Activated CD8-positive, alpha-beta memory T cell treated with anti-CD3 and anti-CD28 coated beads, Interleukin-2, amount 50 U/mL, for 1 hour (primary cell): ENCODE results near the gene PARP1.

Experiments
- DNase-seq: peaks from one replicate; pipeline ENCODE4 v3.0.0-alpha.2; 2020; ENCODE audit errors: extremely low read depth

Gene PARP1

GRCh38 chr1:226376300-226376699 is 31.6 kb downstream of the PARP1 start:
- no peak for DNase-seq

DNA sequence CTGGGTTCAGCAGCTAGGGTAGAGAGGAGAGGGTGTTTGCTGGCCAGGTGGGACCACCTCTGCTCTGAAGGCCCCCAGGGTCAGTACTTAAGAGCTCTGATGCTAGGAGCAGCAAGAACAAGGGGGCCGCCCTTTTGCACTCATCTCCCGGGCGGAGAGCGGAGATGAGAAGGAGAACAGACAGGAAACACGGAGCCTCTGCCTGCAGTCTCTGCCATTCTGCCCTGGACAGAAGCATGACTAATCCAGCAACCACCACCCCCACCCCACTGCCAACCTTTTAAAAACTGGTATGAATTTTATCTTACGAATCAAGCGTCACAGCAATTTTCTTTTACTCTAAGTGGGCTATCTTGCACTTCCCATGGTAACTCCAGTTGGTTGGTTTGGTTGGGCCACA is 34.5 kb downstream of the PARP1 start:
- DNase-seq, result no peak

- DNase-seq, result no peak
Measured at GRCh38 chr1:226372885-226373284, 35.0 kb downstream of the PARP1 start.

- no peak for DNase-seq
Measured at GRCh38 chr1:226371866-226372490, 35.9 kb downstream of the PARP1 start.

GRCh38 chr1:226371027-226371694 is 36.7 kb downstream of the PARP1 start:
- no peak for DNase-seq

GRCh38 chr1:226370144-226370923 is 37.6 kb downstream of the PARP1 start:
- DNase-seq, result no peak

- no peak for DNase-seq
Measured at GRCh38 chr1:226369110-226369509, 38.8 kb downstream of the PARP1 start.

- DNase-seq, result no peak
Measured at GRCh38 chr1:226366290-226366689, 41.6 kb downstream of the PARP1 start.

DNA sequence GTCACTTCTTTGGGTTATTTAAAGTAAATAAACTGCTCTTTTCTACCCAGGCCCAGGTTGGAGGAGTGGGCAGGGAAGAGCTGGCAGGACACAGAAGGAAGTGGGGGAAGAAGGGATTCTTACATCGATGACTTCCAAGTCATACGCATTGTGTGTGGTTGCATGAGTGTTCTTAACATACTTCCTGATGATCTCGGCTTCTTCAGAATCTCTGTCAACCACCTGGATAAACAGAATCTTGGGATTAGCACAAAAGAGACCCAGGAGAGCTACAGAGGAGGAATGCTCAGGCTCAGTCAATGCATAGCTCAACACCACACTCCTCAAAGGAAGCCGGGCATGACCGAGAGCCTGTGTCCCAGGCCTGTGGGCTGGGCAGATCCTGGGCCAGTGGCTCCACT is 42.1 kb downstream of the PARP1 start:
- no peak for DNase-seq

- no peak for DNase-seq
Measured at GRCh38 chr1:226364901-226365565, 42.9 kb downstream of the PARP1 start.

DNA sequence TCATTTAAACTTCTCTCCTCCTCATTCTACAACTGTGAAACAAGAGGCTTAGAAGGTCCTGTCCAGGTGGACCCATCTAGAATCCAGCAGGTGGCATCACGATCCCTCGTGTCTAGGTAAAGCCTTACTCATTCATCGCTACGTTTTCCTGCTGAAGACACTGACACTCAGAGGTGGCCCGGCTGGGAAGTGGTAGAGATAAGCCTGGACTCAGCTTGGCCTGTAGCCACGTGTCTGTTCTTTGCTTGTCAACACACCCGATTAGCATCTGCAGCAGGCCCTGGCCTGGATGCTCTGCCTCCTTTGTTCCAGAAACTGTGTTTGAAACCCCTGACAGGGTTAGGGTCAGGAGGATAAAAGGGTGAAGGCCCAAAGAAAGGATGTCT is 43.4 kb downstream of the PARP1 start:
- no peak for DNase-seq

- DNase-seq, result no peak
Measured at GRCh38 chr1:226363801-226364513, 43.9 kb downstream of the PARP1 start.

GRCh38 chr1:226362891-226363447 is 44.9 kb downstream of the PARP1 start:
- DNase-seq, result no peak

DNA sequence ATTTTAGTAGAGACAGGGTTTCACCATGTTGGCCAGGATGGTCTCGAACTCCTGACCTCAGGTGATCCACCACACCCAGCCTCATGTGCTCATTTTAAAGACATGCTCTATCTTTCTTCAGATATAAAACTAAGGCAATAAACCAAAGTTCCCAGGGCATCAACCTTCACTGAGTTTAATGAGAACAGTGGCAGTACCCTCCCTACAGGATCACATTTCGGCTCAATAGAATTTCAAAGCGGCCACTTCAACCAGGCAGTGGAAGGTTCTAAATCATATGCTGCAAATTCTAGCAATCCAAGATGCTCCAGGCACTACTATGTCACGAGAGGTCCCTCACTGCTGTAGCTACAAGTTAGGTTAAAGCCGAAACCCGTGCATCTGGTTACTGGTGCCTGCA is 45.5 kb downstream of the PARP1 start:
- no peak for DNase-seq

GRCh38 chr1:226360106-226360746 is 47.7 kb downstream of the PARP1 start:
- no peak for DNase-seq

GRCh38 chr1:226357416-226357815 is 50.5 kb downstream of the PARP1 start:
- no peak for DNase-seq

GRCh38 chr1:226355669-226356551 is 52.0 kb downstream of the PARP1 start:
- DNase-seq, result no peak

- DNase-seq, result no peak
Measured at GRCh38 chr1:226355016-226355415, 52.9 kb downstream of the PARP1 start.

DNA sequence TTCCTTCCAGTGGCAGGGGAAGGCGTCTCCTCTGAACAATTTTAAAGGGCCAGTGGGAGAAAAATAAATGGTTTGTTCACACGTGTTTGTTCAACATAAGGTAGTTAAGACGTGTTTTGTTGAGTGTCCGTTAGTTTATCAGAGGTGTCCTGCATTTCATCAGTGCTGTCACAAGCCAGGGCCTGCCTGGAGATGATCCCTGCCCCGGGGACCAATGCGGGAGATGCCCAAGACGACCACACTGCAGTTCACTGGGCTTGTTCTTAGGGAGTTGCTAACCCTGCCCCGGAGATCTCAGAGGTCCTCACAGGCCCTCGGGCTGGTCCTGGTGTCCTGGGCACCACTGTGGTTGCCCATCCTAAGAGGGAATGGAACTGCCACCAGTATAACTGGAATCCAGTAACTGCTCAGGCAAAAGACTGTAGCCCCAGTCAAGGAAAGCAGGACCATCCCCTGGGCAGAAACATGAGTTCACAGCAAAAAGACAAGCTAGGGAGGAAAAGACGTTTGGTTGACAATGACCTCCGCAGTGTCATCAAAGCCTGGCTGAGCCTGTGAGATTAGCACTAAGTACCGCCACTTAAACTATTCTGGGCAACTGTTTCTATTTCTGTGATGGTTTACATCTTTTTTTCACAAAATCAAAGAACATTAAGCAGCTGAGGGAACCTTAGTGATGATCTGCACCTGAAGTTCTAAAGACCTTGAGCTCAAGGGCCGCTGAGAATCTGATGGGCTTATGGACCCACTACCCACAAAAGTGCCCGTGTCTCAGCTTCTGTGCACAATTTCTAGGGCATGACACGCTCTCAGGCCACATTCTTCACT is 54.0 kb downstream of the PARP1 start:
- no peak for DNase-seq
